GM19099 (cell line): ENCODE data around the gene FOXB2.

Source experiments
- POLR2A ChIP-seq: IDR thresholded peaks from 3 replicates; pipeline ENCODE4 v1.6.1; 2011; ENCODE audit warnings: low read depth; ENCODE audit not compliant: insufficient read length; ENCODE audit errors: extremely low read depth

The FOXB2 gene

GRCh38 chr9:77019236-77019925, at the start of gene FOXB2:
FOXB2 (plus strand) TSS chr9:77019655; CDS start chr9:77019655, 0 bp downstream.
- no peak for TF ChIP-seq POLR2A

GRCh38 chr9:76969716-76970115, 49.7 kb upstream of the FOXB2 start:
- no peak for TF ChIP-seq POLR2A

- TF ChIP-seq POLR2A, result no peak
Observed at GRCh38 chr9:76980566-76980965, 38.9 kb upstream of the FOXB2 start.

GRCh38 chr9:76984486-76984885, 35.0 kb upstream of the FOXB2 start:
- TF ChIP-seq POLR2A, result no peak

- TF ChIP-seq POLR2A, result no peak
Observed at GRCh38 chr9:76985581-76985980, 33.9 kb upstream of the FOXB2 start.

- no peak for TF ChIP-seq POLR2A
Observed at GRCh38 chr9:76987594-76988200, 31.8 kb upstream of the FOXB2 start.

- no peak for TF ChIP-seq POLR2A
Observed at GRCh38 chr9:76988941-76989340, 30.5 kb upstream of the FOXB2 start.

GRCh38 chr9:76989501-76989900, 30.0 kb upstream of the FOXB2 start:
- no peak for TF ChIP-seq POLR2A

- TF ChIP-seq POLR2A, result no peak
Observed at GRCh38 chr9:76996700-76997099, 22.8 kb upstream of the FOXB2 start.

GRCh38 chr9:76999261-76999660, 20.2 kb upstream of the FOXB2 start:
- TF ChIP-seq POLR2A, result no peak

GRCh38 chr9:77000330-77000729, 19.1 kb upstream of the FOXB2 start:
- no peak for TF ChIP-seq POLR2A

- TF ChIP-seq POLR2A, result no peak
Observed at GRCh38 chr9:77003366-77003765, 16.1 kb upstream of the FOXB2 start.

GRCh38 chr9:77005216-77005615, 14.2 kb upstream of the FOXB2 start:
- TF ChIP-seq POLR2A, result no peak

- TF ChIP-seq POLR2A, result no peak
Observed at GRCh38 chr9:77010527-77010926, 8.9 kb upstream of the FOXB2 start.

- no peak for TF ChIP-seq POLR2A
Observed at GRCh38 chr9:77011973-77012821, 7.3 kb upstream of the FOXB2 start.
